ENCODE measurements around the gene RCCD1.

RCCD1 gene

GRCh38 chr15:90967206-90967605 is 12.5 kb downstream of the RCCD1 start:
- no peaks in the 10 kb centered on the region for H3K27me3 ChIP-seq
- H3K9me3 ChIP-seq = no peaks in the 10 kb centered on the region
- no peak overlapping the region for H3K27ac ChIP-seq
- H3K36me3 ChIP-seq = peaks cover 57% of the 10 kb centered on the region
- no peaks in the 10 kb centered on the region for H3K4me1 ChIP-seq (ENCODE audit: control insufficient read depth in 1 of 2, insufficient read depth in 1 of 2, low read depth in 1 of 2, low read length in 1 of 2)
- no peak overlapping the region for H3K4me3 ChIP-seq (ENCODE audit: low read depth in 1 of 2, low read length in 1 of 2)
- TF ChIP-seq CTCF (IDR thresholded peaks at IDR 0.05) = no peak

GRCh38 chr15:90968434-90968833 is 13.8 kb downstream of the RCCD1 start:
- Histone ChIP-seq H3K27ac (no peak overlapping the region), H3K4me1 (ENCODE audit: control insufficient read depth in 1 of 2, insufficient read depth in 1 of 2, low read depth in 1 of 2, low read length in 1 of 2) (no peaks in the 10 kb centered on the region), H3K36me3 (peaks cover 66% of the 10 kb centered on the region), H3K4me3 (ENCODE audit: low read depth in 1 of 2, low read length in 1 of 2) (no peak overlapping the region), H3K9me3 (no peaks in the 10 kb centered on the region), H3K27me3 (no peaks in the 10 kb centered on the region)
- TF ChIP-seq CTCF (IDR thresholded peaks at IDR 0.05) = no peak

- no peaks in the 10 kb centered on the region for H3K27me3 ChIP-seq
- H3K4me1 ChIP-seq (ENCODE audit: control insufficient read depth in 1 of 2, insufficient read depth in 1 of 2, low read depth in 1 of 2, low read length in 1 of 2) = no peaks in the 10 kb centered on the region
- H3K9me3 ChIP-seq = no peaks in the 10 kb centered on the region
- H3K4me3 ChIP-seq (ENCODE audit: low read depth in 1 of 2, low read length in 1 of 2) = no peak overlapping the region
- no peak for TF ChIP-seq CTCF (IDR thresholded peaks at IDR 0.05)
- H3K36me3 ChIP-seq = peaks cover 83% of the 10 kb centered on the region
- no peak overlapping the region for H3K27ac ChIP-seq
Measured at GRCh38 chr15:90970274-90970673, 15.6 kb downstream of the RCCD1 start.

GRCh38 chr15:90972133-90972532 is 17.4 kb downstream of the RCCD1 start:
- TF ChIP-seq CTCF (IDR thresholded peaks at IDR 0.05) = no peak
- Histone ChIP-seq H3K4me3 (ENCODE audit: low read depth in 1 of 2, low read length in 1 of 2) (no peak overlapping the region), H3K36me3 (peaks cover 80% of the 10 kb centered on the region), H3K4me1 (ENCODE audit: control insufficient read depth in 1 of 2, insufficient read depth in 1 of 2, low read depth in 1 of 2, low read length in 1 of 2) (no peaks in the 10 kb centered on the region), H3K27me3 (no peaks in the 10 kb centered on the region), H3K27ac (no peak overlapping the region), H3K9me3 (no peaks in the 10 kb centered on the region)

GRCh38 chr15:90974216-90974615 is 19.5 kb downstream of the RCCD1 start:
- TF ChIP-seq CTCF (IDR thresholded peaks at IDR 0.05) = no peak
- H3K27me3 ChIP-seq = no peaks in the 10 kb centered on the region
- H3K9me3 ChIP-seq = no peaks in the 10 kb centered on the region
- no peak overlapping the region for H3K4me3 ChIP-seq (ENCODE audit: low read depth in 1 of 2, low read length in 1 of 2)
- no peaks in the 10 kb centered on the region for H3K4me1 ChIP-seq (ENCODE audit: control insufficient read depth in 1 of 2, insufficient read depth in 1 of 2, low read depth in 1 of 2, low read length in 1 of 2)
- no peak overlapping the region for H3K27ac ChIP-seq
- H3K36me3 ChIP-seq = peaks cover 73% of the 10 kb centered on the region

GRCh38 chr15:90979582-90979981 is 24.9 kb downstream of the RCCD1 start:
- peaks cover 6 to 8% of the 10 kb centered on the region in 2 experiments for H3K4me1 ChIP-seq (ENCODE audit: control insufficient read depth in 1 of 2, insufficient read depth in 1 of 2, low read depth in 1 of 2, low read length in 1 of 2)
- H3K4me3 ChIP-seq (ENCODE audit: low read depth in 1 of 2, low read length in 1 of 2) = no peak overlapping the region
- H3K9me3 ChIP-seq = no peaks in the 10 kb centered on the region
- TF ChIP-seq CTCF (IDR thresholded peaks at IDR 0.05) = no peak
- no peaks in the 10 kb centered on the region for H3K27me3 ChIP-seq
- no peak overlapping the region for H3K27ac ChIP-seq
- H3K36me3 ChIP-seq = peaks cover 46% of the 10 kb centered on the region

Measured in neutrophil (primary cell).